ENCODE results near the gene TRIO. TPM values are rescaled to one million over a fixed set of nuclear protein-coding genes. Genes with fewer than 3 reads are reported as not detected.

Gene TRIO
- total RNA-seq, 4 donors from 2014 or later = 67.4 to 103 (median 94.7) TPM

- TF ChIP-seq POLR2A (IDR thresholded peaks at IDR 0.05) = no peak
- peak overlapping the region; percentile 6 to 22 (median 20) for H3K27ac ChIP-seq
Observed at GRCh38 chr5:14153932-14154731, 11.0 kb downstream of the TRIO start.

GRCh38 chr5:14155075-14155474 is 11.9 kb downstream of the TRIO start:
- no peaks in the 10 kb centered on the region for H3K27me3 ChIP-seq
- H3K27ac ChIP-seq = no peak overlapping the region
- H3K4me3 ChIP-seq (replicated peaks in 1 of 3) = no peak overlapping the region
- DNase-seq = no peak
- no peaks in the 10 kb centered on the region for H3K9me3 ChIP-seq
- TF ChIP-seq CTCF (IDR thresholded peaks at IDR 0.05) (no peak), POLR2A (IDR thresholded peaks at IDR 0.05) (no peak)
- H3K36me3 ChIP-seq = no peaks in the 10 kb centered on the region
- peaks cover 0 to 24% of the 10 kb centered on the region in 2 donors for H3K4me1 ChIP-seq
- intact Hi-C loops (cut with DNase I) = no loop called here
- 89 to 91% methylated on average over 1 of the region's 1 CpG for WGBS, 2 donors

More at GRCh38 chr5:14153932-14154731, 11.0 kb downstream of the TRIO start:
- Histone ChIP-seq H3K4me3 (replicated peaks in 1 of 3) (no peak overlapping the region), H3K27me3 (no peaks in the 10 kb centered on the region), H3K4me1 (peaks cover 0 to 24% of the 10 kb centered on the region in 2 donors), H3K9me3 (no peaks in the 10 kb centered on the region), H3K36me3 (no peaks in the 10 kb centered on the region)
- WGBS, 2 donors = 60 to 62% methylated on average over 14 of the region's 14 CpGs
- DNase-seq = peak in 1 of 2 donors; percentile 10
- intact Hi-C loops (cut with DNase I) = no loop called here

- Histone ChIP-seq H3K27ac (no peak overlapping the region), H3K9me3 (no peaks in the 10 kb centered on the region), H3K4me1 (peaks cover 0 to 24% of the 10 kb centered on the region in 2 donors), H3K4me3 (replicated peaks in 1 of 3) (no peak overlapping the region), H3K36me3 (no peaks in the 10 kb centered on the region), H3K27me3 (no peaks in the 10 kb centered on the region)
- 95 to 100% methylated on average over 1 of the region's 1 CpG for WGBS, 2 donors
- intact Hi-C loops (cut with DNase I) = no loop called here
- TF ChIP-seq CTCF (IDR thresholded peaks at IDR 0.05) = no peak
- no peak for DNase-seq
Observed at GRCh38 chr5:14155739-14156138, 12.6 kb downstream of the TRIO start.

GRCh38 chr5:14156290-14156649 is 13.1 kb downstream of the TRIO start:
- TF ChIP-seq POLR2A (IDR thresholded peaks at IDR 0.05) (no peak), CTCF (IDR thresholded peaks at IDR 0.05) (no peak)
- 66 to 79% methylated on average over 6 of the region's 6 CpGs for WGBS, 2 donors
- Histone ChIP-seq H3K4me1 (peaks cover 0 to 24% of the 10 kb centered on the region in 2 donors), H3K4me3 (replicated peaks in 1 of 3) (no peak overlapping the region), H3K36me3 (no peaks in the 10 kb centered on the region), H3K27ac (no peak overlapping the region), H3K27me3 (no peaks in the 10 kb centered on the region), H3K9me3 (no peaks in the 10 kb centered on the region)
- intact Hi-C loops (cut with DNase I) = no loop called here
- DNase-seq = no peak

- H3K9me3 ChIP-seq = no peaks in the 10 kb centered on the region
- H3K27me3 ChIP-seq = no peaks in the 10 kb centered on the region
- no peak overlapping the region for H3K27ac ChIP-seq
- peaks cover 0 to 24% of the 10 kb centered on the region in 2 donors for H3K4me1 ChIP-seq
- no peak for TF ChIP-seq POLR2A (IDR thresholded peaks at IDR 0.05)
- TF ChIP-seq CTCF (IDR thresholded peaks at IDR 0.05) = no peak
- DNase-seq = no peak
- WGBS, 2 donors = 63 to 79% methylated on average over 8 of the region's 8 CpGs
- intact Hi-C loops (cut with DNase I) = no loop called here
- no peak overlapping the region for H3K4me3 ChIP-seq (replicated peaks in 1 of 3)
- H3K36me3 ChIP-seq = no peaks in the 10 kb centered on the region
Observed at GRCh38 chr5:14156650-14157492, 13.7 kb downstream of the TRIO start.
